ENCODE data around the gene PTCHD4.

The PTCHD4 gene

DNA sequence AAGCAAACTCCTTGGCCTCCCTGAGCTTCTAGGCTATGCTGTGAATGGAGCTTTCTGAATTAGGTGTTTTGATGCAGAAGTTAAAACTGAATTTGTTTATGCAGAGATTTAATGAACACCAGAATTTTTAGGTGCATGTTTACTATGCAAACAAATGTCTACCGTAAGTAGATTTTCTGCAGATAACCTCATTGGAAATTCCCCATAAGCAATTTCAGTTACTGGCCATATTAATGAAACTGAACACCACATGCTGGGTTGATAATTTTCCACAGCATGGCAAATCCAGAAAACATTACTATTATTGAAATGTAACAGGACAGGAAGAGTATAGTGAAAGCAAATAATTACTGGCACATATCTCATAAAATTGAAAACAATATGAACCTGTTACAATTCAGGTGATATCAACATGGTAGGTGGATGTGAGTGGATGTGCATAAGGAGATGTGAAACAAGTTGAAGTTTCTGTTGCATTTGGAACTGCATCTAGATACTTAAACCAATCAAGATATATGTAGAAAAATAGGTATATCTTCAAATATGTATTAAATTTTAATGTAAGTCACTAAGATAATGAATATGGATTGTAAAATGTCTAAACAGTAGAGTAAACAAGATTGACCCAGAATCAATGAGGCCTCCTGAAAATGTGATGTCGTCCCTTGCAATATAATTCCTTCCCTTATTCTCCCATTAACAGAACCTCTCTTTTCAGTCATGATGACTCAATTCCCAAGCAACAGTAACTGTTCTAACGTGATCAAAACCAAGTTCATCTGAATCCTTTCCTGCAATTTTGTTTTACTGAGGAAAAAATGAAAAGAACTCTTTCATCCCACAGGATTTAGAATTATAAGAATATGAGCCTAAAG is 11.0 kb downstream of the PTCHD4 start:
- no peak for DNase-seq

DNA sequence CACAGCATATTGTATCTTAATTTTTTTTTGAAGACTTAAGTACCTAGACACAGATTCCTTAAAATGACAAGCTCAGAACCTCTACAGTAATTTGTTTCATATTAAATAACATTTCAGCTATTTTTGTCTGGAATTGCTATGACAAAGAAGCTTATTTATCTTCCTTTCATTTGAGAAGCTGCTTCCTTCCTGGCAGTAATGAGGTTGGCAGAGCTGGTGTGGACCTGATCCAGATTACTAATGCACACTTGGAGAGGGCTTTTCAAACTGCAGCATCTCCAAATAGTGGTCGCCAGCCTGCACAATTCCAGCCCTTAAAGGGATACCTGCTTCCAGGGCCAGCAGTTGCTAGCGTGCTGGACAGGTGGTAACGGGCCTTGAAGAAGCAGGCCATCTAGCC is 12.1 kb downstream of the PTCHD4 start:
- no peak for DNase-seq

DNA sequence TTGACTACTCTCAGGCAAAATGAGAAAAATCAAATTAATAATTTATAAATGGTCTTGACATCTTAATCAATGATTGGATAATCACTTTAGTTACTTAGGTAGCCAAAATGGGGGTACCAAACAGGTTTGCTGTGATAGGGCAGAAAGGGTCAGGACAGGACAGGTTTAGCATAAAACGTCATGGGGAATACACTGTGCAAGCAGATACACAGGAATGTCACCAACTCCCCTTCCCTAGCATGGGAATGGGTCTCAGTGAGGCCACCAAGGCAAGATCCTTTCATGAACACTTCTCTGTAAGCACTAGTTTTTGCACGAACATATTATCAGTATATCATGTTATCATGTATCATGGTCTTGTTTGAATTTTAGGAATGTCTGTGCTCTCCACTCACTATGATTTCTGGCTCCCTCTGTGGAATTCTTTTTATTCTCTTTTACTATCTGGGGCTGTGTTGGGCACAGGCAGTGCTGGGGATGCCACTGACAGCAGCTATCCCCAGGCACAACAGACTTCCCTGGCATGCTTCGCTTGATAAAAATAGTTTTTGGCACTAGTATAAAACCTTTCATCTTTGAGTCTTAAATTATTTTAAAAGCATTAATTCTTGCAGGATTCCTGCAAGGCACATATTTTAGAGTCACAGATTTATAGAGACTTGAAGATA is 18.3 kb downstream of the PTCHD4 start:
- DNase-seq = no peak

DNA sequence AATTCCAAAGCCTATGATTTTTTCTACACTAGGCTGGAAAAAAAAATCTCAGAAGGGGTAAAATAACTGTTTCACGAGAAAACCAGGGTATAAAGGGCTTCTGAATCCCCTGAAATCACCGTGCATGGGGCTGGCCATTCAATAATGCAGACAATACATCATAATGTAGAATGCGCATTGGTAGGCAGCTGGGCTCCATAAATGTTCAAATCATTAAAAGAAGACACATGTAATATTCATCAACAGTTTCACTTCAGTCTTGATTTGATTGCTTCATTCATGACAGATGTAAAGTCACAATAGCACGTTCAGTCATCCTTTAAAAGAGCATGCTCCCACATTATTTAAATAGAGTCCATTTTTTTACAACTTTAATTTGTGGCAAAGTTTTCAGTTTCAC is 20.5 kb downstream of the PTCHD4 start:
- no peak for DNase-seq

DNA sequence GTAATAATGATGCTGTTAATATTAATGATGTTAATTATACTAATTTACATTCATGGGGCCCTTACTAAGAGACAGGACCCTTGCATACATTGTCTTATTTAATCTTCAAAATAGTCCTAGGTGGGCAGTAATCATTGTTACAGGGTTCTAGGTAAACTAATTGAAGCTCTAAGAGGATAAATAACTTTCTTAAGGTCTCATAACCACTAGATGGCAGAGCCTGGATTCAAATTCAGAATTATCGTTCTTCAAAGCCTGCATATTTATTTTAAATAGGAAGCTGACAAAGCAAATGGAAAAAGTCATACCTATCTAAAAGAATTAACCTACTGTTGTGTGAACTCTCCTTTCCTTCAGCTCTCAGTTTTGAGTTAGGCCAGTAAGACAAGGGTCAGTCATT is 23.5 kb downstream of the PTCHD4 start:
- DNase-seq = no peak

DNA sequence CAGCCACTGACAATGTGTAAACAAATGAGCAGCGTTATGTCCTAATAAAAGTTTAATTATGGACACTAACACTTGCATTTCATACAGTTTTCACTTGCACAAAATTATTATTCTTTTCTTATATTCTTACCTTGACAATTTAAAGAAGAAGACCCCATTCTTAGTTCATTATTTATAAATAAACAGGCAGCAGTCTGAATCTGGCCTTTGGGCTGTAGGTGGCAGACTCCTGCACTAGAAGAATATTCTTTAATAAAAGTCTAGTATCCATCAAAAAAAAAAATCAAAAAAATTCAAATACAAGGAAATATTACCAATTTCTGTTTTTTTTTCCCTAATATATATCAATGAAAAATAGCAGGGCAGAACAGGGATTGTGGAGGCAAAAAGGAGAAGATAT is 24.8 kb downstream of the PTCHD4 start:
- no peak for DNase-seq

DNA sequence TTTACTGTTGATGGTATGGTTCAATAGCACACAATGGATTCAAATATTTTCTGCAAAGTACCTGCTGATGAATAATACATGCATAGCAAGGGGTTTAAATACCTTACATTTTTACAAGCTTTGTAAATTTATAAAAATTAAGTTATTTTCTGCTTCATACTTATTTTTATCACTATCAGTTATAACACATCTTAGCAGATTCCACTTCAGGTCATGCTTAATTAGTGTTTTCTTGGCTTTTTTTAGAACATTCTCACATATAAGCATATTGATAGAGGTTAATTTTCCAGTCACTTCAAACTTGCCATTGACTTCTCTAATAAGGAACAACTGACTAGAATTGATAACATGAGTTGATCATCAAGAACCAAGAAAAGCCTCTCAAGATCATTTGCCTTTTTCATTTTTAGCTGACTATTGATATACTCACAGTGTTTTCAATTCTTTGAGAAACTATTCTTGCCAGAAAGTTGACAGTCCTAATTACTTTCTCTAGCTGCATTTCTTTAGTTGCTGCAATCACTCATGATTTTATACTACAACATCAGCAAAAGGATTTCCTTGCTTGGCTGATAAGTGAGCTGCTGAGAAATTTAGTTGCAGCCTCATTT is 25.8 kb downstream of the PTCHD4 start:
- no peak for DNase-seq

DNA sequence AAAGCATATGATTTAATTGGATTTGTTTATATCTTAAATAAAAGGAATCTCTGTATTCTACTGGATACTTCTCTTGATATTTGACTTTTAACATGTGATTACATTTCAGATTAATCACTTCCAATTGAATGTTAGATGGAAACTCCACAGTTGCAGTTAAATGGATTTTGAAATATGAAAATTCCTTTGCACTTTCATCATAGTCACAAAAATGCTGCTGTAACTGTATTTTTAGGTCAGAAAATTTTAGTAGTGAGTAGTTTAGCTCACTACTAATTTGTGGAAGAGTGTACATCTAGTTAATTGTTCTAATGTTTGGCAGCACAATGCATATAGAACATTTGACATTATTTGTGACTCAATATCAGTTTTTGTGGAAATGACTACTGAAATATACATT is 26.8 kb downstream of the PTCHD4 start:
- DNase-seq = no peak

DNA sequence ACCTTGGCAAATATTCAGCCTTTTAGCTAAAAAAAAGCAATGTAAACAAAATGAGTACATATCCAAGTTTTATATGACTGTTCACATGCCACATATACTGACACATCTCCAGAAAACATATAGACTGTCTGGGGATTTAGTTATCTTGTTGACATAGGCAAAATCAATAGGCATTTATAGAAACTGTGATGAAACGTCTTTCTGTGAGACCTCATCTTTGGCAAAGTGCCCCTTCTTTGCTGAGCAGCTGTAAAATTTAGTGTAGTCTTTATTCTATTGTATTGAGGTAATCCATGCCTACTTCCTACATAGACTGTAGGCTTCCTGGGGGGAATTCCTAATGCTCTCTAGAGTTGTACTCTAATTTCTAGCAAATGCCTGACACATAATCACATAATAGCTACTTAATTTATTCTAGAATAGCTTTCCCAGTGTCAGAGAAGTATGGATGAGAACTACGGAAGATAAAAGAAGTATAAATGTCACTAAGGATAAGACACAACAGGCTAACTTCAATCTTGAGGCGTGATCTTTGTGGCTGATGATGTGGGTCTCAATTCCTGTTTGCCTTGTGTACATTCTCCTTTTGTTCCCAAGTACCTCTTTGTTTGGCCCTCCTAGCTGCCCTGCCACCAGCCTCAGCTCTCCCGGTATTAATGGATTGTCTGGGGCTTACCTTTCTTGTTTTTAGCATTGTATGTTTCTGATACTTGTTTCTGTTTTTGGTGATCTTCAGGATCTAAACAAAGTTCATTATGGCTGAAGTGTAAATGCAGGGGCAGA is 30.6 kb downstream of the PTCHD4 start:
- DNase-seq = peak; percentile 2

DNA sequence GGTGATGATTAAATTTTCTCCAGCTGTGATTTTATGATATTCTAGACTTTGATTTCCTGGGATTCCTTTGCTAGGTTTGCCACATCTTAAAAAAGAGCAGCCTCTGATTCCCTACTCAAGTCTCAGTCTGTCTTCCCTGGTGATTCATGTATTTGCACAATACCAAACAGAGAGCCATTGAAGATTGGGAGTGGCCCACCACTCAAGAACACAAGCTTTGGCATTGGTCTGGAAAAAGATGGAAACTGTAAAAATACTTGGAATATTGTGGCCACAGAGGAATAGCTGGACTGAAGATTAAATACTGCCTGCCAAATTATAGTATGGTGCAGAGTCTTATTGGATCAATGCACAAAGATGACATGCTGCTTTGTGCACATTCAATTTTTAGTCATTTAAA is 32.9 kb downstream of the PTCHD4 start:
- DNase-seq = no peak

DNA sequence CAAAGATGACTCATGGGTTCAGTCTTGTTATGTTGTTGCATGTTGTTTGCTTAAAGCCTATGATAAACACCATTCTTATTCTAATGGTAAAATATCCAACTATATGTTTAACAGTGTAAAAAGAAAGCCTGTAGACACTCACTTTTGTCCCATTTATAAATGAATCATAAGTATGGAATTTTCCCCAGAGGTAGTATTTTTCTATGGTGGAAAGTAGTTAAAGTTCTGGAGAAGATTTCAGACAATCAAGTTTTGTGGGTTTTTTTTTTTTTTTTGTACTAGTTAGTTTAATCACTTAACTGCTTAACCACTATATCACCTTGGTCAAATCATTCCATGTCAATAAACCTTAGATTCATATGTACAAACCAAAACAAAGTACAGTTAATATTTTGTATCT is 35.8 kb downstream of the PTCHD4 start:
- no peak for DNase-seq

DNA sequence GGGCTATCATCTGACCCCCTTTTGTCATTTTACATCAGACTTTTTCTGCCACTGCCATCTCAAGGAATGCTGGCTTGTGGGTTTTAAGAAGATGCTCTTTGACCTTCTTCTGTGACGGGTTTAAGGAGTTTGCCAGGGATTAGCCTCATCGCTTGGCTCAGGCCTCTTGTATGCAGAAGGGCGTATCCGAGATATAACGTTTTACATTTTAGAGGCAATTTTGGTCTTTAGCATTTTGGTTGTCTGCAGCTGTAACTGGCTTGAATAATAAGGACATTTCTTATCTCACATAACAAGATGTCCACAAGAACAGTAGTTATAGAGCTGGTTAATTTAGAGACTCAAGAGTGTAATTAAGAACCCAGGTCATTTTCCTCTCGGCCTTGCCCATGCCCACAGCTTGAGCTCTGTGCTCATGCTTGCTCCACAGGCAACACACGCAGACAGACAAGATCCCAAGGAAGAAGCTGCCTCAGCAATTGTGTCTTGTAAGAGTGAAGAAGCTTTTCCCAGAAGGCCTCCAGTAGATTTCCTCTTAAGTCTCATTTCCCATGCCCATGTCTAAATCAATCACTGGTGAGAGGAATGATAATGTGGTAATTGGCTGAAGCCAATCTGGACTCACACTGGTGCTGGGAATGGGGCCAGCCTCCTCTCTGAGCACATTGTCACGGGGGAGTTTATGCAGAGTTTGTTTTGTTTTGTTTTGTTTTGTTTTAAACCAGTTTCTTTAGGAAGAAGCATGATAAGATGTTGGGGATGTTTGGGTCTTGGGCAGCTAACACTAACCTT is 36.8 kb downstream of the PTCHD4 start:
- DNase-seq = no peak

DNA sequence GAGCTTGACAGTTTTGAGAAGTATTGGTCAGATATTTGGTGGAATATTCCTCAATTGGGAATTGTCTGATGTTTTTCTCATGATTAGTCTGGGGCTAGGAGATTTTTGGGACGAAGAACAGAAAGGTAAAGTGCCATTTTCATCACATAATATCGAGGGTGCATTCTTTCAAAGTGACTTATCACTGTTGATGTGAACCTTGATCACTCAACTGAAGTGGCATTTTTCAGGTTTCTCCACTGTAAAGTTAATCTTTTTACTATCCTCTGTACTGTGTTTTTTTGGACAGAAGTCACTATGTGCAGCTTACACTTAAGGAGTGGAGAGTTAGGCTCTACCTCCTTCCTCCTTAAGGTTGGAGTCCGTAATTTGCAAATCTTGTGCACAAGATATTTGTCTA is 39.2 kb downstream of the PTCHD4 start:
- no peak for DNase-seq

DNA sequence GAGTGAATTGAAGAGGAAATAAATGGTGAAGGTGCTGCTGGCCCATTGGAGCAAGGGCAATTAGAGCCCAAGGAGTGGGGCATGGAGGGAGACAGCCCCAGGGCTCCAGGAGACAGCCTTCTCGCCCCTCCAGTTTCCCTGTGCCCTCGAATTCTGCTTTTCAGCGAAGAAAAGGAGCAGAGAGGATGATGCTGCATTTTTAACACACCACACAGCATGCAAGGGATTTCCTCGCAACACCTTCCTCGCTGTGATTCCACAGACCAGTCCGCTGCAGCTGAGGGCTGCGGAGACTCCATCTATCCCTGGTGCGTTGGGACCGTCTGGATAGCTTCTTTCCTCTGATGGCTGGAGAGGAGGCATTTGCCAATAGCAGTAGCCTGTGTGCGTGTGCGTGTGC is 41.7 kb downstream of the PTCHD4 start:
- DNase-seq = no peak

DNA sequence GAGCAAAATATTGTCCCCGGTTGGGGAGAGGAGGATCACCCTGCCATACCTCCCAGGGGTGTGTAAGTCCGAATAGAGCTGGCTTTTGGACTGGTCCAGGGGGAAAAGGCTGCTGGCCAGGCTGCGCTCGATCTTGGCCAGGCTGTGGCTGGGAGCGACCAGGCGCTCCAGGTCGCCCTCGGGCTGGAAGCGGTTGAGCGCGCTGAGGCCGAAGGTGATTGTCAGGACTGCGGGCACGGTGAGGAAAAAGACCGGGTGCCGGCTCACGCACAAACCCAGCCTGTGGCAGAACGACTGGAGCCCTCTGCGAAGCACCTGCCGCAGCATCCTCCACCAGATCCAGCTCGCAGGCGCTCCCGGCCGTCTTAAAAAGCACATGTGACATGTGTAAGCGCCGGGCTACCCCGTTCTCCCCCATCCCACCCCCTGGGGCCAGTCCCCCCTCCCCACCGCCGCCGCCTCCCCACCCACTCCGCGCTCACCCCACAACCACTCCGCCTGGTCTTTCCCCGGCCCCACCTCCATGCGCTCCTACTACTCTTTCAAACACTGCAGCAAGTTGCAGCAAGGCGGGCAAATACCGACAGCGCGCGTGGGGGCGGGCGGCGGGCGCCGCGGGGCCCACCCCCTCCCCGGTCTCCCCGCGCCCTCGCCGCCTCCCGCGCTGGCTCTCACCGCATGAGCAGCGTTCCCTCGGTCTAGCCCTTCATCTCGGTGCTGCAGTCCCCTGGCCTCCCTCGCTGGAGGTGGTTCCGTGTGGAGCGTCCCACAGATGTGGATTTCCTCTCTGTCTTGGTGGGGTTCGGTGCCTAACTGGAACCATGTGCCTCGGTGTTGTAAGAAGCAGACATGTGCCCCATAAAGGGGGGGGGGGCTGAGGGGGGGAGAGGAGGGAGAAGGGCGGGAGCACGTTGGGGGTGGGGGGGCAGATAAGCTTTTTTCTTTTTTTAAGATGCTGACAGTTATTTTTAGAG is 42.4 kb downstream of the PTCHD4 start:
- DNase-seq = no peak

DNA sequence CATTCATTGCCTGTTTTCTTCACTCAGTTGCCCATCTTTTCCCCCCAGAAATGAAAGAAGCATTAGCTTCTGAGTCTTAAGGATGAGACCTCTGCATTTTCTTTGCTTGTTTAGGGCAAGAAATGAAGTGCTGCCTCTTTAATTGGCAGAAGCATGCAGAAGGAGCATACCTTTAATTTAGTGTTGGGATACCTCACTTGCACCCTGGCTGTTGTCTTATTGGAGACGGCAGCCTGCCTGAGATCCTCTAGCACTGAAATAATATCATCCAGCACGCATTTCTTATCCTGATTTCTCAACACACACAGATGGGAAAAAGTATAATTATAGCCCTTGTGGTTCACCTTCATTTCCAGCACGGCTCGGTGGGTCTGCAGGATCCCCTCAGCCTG is 43.1 kb downstream of the PTCHD4 start:
- DNase-seq = no peak

DNA sequence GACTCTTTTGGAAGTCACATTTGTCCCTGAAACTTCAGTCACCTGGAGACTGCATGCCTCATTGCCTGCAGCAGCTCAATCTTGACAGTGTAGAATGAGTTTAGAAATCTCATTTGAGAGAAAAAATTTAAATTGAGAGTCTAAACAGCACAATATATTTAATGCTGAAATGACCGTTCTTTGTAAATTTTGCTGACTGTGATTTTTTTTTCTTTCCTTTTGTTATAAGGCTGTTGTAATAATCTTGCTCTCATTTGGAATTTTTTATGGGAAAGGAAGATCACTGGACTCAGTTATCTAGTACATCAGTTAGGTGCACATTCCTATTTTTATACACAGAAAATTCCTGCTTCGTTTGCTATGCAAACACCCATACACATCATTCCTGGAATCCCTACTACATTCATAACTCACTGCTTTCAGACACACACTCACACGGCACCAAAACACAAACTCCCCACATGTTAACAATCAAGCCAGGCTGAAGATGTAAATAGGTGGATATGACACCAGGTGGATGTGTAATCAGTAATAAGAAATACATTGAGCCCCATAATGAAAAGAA is 43.8 kb downstream of the PTCHD4 start:
- no peak for DNase-seq

DNA sequence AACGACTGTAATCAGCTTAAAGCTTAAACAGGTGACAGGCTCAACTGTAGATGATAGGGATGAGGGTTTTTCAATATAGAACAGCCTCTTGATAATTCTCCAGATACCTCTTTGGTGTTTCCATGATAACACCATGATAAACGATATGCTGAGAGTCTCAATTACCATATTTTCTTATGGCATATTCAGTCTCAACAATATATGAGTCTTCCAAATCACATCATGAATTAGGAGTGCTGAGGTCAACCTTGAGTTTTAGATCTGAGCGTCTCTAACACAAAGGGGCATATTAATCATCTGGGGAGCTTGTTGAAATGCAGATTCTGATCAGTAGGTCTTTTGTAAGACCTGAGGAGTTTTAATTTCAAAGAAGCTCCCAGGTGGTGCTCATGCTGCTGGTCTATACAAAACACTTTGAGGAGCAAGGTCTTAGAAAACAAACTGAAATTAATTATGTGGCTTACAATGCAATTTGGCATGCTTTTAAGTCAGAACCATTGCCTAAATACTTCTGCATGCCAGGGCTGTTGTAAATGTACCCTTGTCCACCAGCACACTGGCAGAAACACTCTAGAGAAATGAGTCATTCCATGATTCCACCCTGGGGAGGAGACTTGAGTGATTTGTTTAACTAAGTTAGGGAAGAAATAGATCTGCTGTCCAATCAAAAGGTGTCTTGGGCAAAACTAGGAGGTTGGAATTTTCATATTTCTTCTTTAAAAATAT is 49.6 kb downstream of the PTCHD4 start:
- peak; percentile 6 for DNase-seq

All from fibroblast of skin of back (primary cell).